Measurements from ENCODE around the gene IFT57.
"Not testable (repeated sequence)": the region's sequence is repeated elsewhere in the genome, so short reads cannot be mapped to it uniquely, and the experiment has no call there.

The IFT57 gene

DNA sequence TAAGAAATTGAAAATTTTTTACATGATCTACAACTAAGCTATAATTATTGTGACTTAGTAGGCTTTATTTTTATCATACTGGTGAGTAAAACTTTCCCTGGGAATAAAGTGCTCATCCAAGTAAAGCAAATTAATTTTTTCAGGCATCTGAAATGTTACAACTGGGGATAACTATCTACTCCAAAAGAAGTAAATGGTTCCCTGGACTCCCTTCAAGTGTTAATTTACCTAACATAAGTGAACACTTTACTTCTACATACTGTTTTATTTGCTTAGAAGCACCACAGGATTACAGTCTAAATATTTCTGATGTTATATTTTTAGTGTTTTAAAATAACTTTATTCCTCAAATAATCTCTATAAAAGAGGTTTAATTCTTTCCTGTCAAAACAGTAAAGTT, 57.8 kb downstream of the IFT57 start:
- no peak for DNase-seq (ENCODE audit: low read depth in 3 of 3, low spot score in 1 of 3)

DNA sequence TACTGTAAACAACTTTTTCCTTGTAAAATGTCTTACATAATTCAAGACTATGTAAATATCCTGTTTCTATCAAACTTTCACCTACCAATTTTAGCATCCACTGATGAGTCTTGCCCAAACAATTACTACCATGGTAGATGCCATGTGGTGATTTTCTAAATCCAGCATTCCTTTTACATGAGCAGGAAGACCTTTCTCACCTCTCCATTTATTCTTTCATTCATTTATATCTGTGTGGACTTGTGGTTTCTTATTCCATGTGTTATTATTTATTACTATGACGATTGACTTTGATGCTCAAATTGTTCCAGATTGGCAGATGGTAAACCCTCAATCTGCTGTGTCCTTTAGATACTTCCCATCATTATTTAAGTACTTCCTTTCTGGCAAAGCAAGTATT, 62.4 kb downstream of the IFT57 start:
- DNase-seq (ENCODE audit: low read depth in 3 of 3, low spot score in 1 of 3): no peak

DNA sequence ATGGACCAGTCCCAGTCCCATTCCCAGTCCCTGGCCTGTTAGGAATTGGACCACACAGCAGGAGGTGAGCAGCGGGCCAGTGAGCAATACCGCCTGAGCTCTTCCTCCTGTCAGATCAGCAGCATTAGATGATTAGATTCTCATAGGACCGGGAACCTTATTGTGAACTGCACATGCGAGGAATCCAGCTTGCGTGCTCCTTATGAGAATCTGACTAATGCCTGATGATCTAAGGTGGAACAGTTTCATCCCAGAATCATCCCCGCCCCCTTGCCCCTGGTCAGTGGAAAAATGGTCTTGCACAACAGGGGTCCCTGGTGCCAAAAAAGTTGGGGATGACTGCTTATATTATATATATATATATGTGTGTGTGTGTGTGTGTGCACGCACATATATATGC, 63.1 kb downstream of the IFT57 start:
- no peak for DNase-seq (ENCODE audit: low read depth in 3 of 3, low spot score in 1 of 3)

- no peak for DNase-seq (ENCODE audit: low read depth in 3 of 3, low spot score in 1 of 3)
These were observed 64.0 kb downstream of the IFT57 start for GRCh38 chr3:108158251-108158650.

GRCh38 chr3:108157273-108157672, 65.0 kb downstream of the IFT57 start:
- no peak for DNase-seq (ENCODE audit: low read depth in 3 of 3, low spot score in 1 of 3)

DNA sequence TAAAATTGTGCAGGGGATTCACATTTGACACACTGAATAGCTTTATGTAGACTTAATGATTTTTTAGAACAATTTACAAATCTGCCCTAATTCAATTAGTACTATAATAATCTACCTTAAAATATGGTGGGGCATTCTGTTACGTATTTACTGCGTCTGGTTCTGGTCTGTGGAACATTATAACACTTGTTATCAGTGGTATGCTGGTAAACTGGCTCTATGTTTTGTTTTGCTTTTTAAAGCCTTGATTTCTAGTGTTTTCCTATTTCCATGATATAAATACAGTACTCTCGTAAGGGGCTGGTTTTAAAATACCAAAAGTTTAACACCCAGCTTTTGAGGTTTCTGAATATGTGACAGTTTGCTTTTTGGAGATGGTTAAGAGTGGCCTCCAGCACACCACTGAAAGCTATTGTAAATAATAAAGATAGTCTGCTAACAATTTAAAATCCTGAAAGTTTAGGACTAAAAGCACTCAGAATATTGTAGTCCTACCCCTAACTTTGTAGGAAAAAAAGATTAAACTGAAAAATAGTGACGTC, 65.8 kb downstream of the IFT57 start:
- DNase-seq (ENCODE audit: low read depth in 3 of 3, low spot score in 1 of 3): no peak

DNA sequence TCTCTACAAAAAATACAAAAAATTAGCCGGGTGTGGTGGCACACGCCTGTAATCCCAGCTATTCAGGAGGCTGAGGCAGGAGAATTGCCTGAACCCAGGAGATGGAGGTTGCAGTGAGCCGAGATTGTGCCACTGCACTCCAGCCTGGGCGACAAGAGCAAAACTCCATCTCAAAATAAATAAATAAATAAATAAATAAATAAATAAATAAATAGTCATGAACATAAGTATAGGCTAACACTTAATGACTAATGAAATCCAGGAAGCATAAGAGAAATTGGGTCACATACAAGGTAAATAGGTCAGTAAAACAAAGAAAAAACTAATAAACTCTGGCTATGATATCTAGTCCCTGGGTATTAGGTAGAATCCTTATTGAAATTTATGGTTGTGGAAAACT, 66.6 kb downstream of the IFT57 start:
- not testable (repeated sequence) for DNase-seq (ENCODE audit: low read depth in 3 of 3, low spot score in 1 of 3)

GRCh38 chr3:108153451-108153981, 68.7 kb downstream of the IFT57 start:
- peak in 1 of 3 donors; percentile 4 for DNase-seq (ENCODE audit: low read depth in 3 of 3, low spot score in 1 of 3)

GRCh38 chr3:108152274-108152673, 70.0 kb downstream of the IFT57 start:
- no peak for DNase-seq (ENCODE audit: low read depth in 3 of 3, low spot score in 1 of 3)

DNA sequence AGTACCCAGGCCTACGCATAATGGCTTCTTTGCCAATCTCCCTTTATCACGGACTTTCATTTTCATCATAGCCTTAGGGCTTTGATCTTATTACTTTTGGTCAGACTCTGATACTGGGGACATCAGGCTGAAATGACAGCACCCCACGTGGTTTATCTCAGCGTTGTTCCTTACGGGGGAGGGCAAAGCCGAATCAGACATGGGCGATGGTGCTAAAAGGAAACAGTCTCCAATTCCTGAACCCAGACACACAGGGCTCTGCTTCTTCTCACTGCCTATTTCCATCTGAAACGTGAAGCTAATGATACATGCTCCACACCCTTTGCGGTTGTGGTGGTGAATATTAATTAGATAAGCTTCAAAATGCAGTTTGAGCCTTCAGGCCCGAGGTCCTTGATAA, 72.0 kb downstream of the IFT57 start:
- DNase-seq (ENCODE audit: low read depth in 3 of 3, low spot score in 1 of 3): no peak

- no peak for DNase-seq (ENCODE audit: low read depth in 3 of 3, low spot score in 1 of 3)
These were observed 76.1 kb downstream of the IFT57 start for GRCh38 chr3:108146139-108146538.

GRCh38 chr3:108145578-108145977, 76.6 kb downstream of the IFT57 start:
- no peak for DNase-seq (ENCODE audit: low read depth in 3 of 3, low spot score in 1 of 3)

- DNase-seq (ENCODE audit: low read depth in 3 of 3, low spot score in 1 of 3): no peak
These were observed 84.8 kb downstream of the IFT57 start for GRCh38 chr3:108137460-108137814.

GRCh38 chr3:108136561-108137459, 85.4 kb downstream of the IFT57 start:
- no peak for DNase-seq (ENCODE audit: low read depth in 3 of 3, low spot score in 1 of 3)

DNA sequence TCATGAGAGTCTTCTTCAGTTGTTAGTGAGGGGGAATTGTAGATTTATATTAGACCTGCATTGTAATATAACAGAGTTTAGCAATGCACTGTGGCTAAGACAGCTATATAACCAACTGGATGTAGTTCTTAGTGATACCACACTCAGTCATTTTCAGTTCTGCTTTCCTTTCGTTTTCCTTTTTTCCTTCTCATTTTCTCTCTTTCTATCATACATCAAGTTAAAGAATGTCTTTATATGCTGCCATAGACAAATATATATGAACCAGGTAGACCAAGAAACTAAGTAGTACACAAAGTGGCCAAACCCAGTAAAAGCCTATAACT, 87.7 kb downstream of the IFT57 start:
- DNase-seq (ENCODE audit: low read depth in 3 of 3, low spot score in 1 of 3): no peak

DNA sequence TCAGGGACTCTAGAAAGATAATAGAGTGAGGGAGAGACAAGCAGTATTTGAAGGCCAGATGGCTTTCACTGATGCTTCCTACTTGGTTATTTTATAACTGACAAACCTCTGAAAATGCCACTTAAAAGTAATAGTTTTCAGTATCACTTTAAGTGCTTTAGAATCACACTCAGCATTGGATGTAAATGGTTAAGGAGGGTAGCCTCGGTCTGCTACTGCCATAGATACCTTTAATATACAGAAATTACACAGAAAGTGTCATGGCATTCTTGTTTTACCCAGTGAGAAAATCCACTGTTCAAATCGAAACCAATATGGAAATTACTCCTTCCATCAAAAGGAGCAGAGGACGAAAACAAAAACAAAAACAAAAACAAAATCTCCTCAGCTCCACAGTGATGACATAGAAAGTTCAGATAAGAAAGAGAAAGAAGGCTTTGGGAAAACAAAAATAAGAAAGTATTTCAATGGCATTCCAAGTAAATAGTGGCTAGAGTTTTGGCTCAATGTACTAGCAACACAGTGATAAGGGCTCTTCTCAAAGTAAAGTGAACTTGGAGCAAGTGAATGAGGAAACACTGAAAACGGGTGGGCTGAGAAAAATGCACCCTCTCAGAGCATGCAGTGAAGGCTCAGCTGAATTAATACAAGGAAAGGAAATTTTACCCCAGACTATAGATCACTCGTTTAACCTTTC, 88.2 kb downstream of the IFT57 start:
- DNase-seq (ENCODE audit: low read depth in 3 of 3, low spot score in 1 of 3): no peak

DNA sequence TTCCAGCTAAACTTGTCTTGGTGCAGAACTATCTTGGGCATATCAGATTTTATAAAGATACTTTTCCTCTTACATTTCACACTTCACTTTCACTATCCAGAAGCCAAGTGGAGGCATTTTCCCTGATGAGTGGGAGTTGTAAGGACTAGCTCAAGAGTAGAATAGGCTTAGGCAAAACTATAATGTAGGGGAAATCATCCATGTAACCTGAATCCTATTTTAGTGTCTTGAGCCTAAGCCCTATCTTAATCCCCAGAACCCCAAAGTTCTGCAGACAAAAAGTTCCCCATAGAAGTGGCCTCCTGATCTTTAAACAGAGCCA, 89.2 kb downstream of the IFT57 start:
- DNase-seq (ENCODE audit: low read depth in 3 of 3, low spot score in 1 of 3): no peak

- DNase-seq (ENCODE audit: low read depth in 3 of 3, low spot score in 1 of 3): no peak
These were observed 90.6 kb downstream of the IFT57 start for GRCh38 chr3:108131475-108132134.

GRCh38 chr3:108130701-108131474, 91.3 kb downstream of the IFT57 start:
- DNase-seq (ENCODE audit: low read depth in 3 of 3, low spot score in 1 of 3): no peak

- DNase-seq (ENCODE audit: low read depth in 3 of 3, low spot score in 1 of 3): no peak
These were observed 92.0 kb downstream of the IFT57 start for GRCh38 chr3:108130236-108130635.

Measured in stimulated activated CD4-positive, alpha-beta T cell treated with anti-CD3 and anti-CD28 coated beads, TNF-alpha, amount 100 ng/mL, for 1 hour (primary cell).